Transverse colon (tissue), 4 donors: ENCODE measurements around the gene ADGB. TPM values are rescaled to one million over a fixed set of nuclear protein-coding genes. Genes with fewer than 3 reads are reported as not detected.

Source experiments
- DNase-seq: peaks from one replicate; pipeline ENCODE4 v3.0.0-alpha.2; 2019
- H3K27ac ChIP-seq, 4 donors: fragments of 200-600 bp; sonication (generic); 2 replicates each; pipeline ENCODE4 v1.5.1; 2016 to 2018; ENCODE audit warnings: inconsistent platforms in 4 of 4
- H3K27me3 ChIP-seq: fragments of 200-600 bp; sonication (generic); 2 replicates; pipeline ENCODE4 v1.5.1; 2017; ENCODE audit warnings: inconsistent platforms
- H3K36me3 ChIP-seq, 4 donors: fragments of 200-600 bp; sonication (generic); 2 replicates each; pipeline ENCODE4 v1.5.1; 2017 to 2019; ENCODE audit warnings: inconsistent platforms in 4 of 4
- H3K4me1 ChIP-seq, 4 donors: fragments of 200-600 bp; sonication (generic); 2 replicates each; pipeline ENCODE4 v1.5.1; 2017 to 2020; ENCODE audit warnings: inconsistent platforms in 4 of 4
- H3K4me3 ChIP-seq, 4 donors: fragments of 200-600 bp; sonication (generic); 1 replicate in 1 of 4; 2 replicates in 3 of 4; pipeline versions ENCODE4 v1.5.1 to v1.6.1; 2017 to 2019; ENCODE audit warnings: inconsistent platforms in 4 of 4
- H3K9me3 ChIP-seq, 2 donors: fragments of 200-600 bp; sonication (generic); 2 replicates each; pipeline ENCODE4 v1.5.1; 2017 to 2019; ENCODE audit warnings: inconsistent platforms in 2 of 2
- EP300 ChIP-seq: sonication (generic); formaldehyde crosslinking; IDR thresholded peaks from one replicate; pipeline ENCODE4 v1.6.1; 2017; ENCODE audit warnings: antibody characterized with exemption, low read depth
- POLR2A ChIP-seq: fragments of 450-650 bp; IDR thresholded peaks from one replicate; pipeline ENCODE4 v1.6.1; 2016; ENCODE audit warnings: antibody characterized with exemption, mild to moderate bottlenecking, moderate library complexity
- POLR2AphosphoS5 ChIP-seq, 3 donors: sonication (generic); formaldehyde crosslinking; IDR thresholded peaks; one replicate each; pipeline ENCODE4 v1.6.1; 2016; ENCODE audit warnings: antibody characterized with exemption in 3 of 3
- WGBS, 2 donors: methylation state at CpG; one replicate each; pipeline ENCODE4 v1.1.5; 2018; ENCODE audit warnings: low coverage in 1 of 2; 5-methylcytosine and 5-hydroxymethylcytosine counted together
- in situ Hi-C, 4 donors: fragments of 200-750 bp; cut with MboI; loops; one replicate each; pipeline versions ENCODE4 v1.15.0 to v1.15.1; 2017; ENCODE audit warnings: low sequenced_read_pairs in 3 of 4, low pct_ligation_motif_present in 1 of 4, low pct_unique_long_range_greater_than_20kb in 1 of 4
- intact Hi-C: fragments of 100-400 bp; cut with DNase I; formaldehyde crosslinking; loops from one replicate; pipeline ENCODE4 v1.15.1; 2023; ENCODE audit warnings: low total_unique reads
- total RNA-seq, 4 donors: library from RNA; depleted of rRNA; stranded (reverse); fragments of >200 nt; gene quantifications; one replicate each; pipeline ENCODE4 v1.1.0, GENCODE V29; 2016
- TF ChIP-seq, protein P1 (sequence below), 5 experiments: fragments of 200-600 bp in 3 of 5; fragments of 450-650 bp in 2 of 5; sonication (generic) in 3 of 5; IDR thresholded peaks; 1 replicate in 2 of 5; 2 replicates in 3 of 5; pipeline ENCODE4 v1.5.1; 2016 to 2017; ENCODE audit warnings: antibody characterized with exemption in 5 of 5, inconsistent platforms in 3 of 5, mild to moderate bottlenecking in 2 of 5, moderate library complexity in 1 of 5

ADGB gene
- total RNA-seq, 4 donors from 2014 or later, result 1.1 to 28.7 (median 3.2) TPM

DNA sequence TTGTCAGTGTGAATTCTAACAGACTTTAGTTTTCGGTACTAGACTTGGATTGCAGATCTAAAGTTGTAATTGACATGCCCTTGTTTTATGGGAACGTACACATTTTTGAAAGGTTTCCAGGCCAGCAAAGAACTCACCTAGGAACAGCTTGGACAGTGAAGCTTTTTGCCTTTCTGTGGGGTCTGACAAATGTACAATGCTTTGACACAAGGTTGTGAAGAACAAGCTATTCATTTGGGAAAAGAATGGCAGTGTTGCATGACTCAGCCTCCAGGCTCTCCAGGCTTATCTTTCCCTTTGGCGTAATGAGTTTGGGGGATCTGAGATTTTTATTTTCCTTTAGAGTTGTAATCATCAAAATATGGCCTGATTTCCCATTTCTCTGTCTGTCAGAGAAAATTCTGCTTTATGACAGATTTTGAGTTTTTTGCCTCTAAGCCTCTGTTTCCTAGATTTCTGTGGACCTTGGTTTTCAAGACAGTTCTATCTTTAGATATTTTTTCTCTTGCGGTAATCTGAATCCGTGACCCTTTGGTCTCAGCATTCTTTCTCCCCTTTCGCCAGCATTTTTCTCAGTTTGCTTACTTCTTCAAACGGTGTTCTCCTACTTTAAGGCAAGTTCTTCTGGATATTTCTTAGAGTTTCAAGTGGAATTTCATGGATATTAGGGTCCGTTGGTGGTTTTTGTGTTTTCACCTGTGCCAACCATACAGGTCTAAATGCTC is 221.0 kb downstream of the ADGB start:
- Histone ChIP-seq H3K9me3 (no peaks in the 10 kb centered on the region), H3K27me3 (no peaks in the 10 kb centered on the region), H3K36me3 (no peaks in the 10 kb centered on the region), H3K4me3 (no peak overlapping the region), H3K27ac (no peak overlapping the region), H3K4me1 (no peaks in the 10 kb centered on the region)
- intact Hi-C loops (no loop called here), in situ Hi-C loops (no loop called here)
- TF ChIP-seq POLR2AphosphoS5 (IDR thresholded peaks at IDR 0.05) (no peak), POLR2A (no peak), EP300 (no peak)
- TF ChIP-seq, protein P1, sequence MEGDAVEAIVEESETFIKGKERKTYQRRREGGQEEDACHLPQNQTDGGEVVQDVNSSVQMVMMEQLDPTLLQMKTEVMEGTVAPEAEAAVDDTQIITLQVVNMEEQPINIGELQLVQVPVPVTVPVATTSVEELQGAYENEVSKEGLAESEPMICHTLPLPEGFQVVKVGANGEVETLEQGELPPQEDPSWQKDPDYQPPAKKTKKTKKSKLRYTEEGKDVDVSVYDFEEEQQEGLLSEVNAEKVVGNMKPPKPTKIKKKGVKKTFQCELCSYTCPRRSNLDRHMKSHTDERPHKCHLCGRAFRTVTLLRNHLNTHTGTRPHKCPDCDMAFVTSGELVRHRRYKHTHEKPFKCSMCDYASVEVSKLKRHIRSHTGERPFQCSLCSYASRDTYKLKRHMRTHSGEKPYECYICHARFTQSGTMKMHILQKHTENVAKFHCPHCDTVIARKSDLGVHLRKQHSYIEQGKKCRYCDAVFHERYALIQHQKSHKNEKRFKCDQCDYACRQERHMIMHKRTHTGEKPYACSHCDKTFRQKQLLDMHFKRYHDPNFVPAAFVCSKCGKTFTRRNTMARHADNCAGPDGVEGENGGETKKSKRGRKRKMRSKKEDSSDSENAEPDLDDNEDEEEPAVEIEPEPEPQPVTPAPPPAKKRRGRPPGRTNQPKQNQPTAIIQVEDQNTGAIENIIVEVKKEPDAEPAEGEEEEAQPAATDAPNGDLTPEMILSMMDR (IDR thresholded peaks at IDR 0.05), result no peak
- DNase-seq, result no peak
- 83 to 87% methylated on average over 7 to 8 of the region's 8 CpGs for WGBS, 2 donors

DNA sequence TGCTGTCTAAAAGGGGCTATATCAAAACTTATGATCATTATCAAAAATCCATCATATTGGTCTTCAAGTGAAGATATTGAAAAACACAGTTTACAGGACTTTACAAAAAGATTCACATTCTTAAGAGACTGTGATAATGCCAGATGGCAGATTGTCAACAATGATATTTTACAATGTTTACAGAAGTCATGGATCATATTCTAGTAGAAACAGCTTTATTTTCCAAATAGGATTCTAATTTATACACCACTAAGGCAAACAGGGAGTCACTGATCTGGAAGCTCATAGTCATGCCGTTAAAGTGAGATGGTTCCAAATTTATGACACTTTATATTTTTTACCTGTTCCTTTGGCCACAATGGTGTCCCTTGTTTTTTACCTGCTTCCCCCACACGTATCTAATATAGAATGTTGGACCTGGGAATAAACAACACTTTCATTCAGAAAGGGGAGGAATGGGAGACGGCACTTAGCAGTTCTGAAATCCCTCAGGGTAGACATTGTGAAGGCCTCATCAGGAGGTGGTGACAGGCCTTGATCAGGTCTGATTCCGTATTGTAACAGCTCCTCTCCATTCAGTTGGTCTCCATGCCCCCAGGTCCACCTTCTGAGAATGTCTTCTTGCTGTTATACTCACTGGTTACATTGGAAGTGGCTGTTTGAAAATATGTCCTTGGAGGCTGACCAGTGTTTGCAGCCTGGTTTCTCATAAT is 228.6 kb downstream of the ADGB start:
- Histone ChIP-seq H3K36me3 (no peaks in the 10 kb centered on the region), H3K27me3 (no peaks in the 10 kb centered on the region), H3K4me1 (no peaks in the 10 kb centered on the region), H3K4me3 (no peak overlapping the region), H3K9me3 (no peaks in the 10 kb centered on the region), H3K27ac (no peak overlapping the region)
- TF ChIP-seq POLR2AphosphoS5 (IDR thresholded peaks at IDR 0.05) (no peak), EP300 (no peak), POLR2A (no peak)
- TF ChIP-seq, protein P1 (IDR thresholded peaks at IDR 0.05), result no peak
- no peak for DNase-seq
- in situ Hi-C loops, result no loop called here
- WGBS, 2 donors, result 42% methylated on average over 3 to 4 of the region's 4 CpGs
- intact Hi-C loops, result no loop called here

DNA sequence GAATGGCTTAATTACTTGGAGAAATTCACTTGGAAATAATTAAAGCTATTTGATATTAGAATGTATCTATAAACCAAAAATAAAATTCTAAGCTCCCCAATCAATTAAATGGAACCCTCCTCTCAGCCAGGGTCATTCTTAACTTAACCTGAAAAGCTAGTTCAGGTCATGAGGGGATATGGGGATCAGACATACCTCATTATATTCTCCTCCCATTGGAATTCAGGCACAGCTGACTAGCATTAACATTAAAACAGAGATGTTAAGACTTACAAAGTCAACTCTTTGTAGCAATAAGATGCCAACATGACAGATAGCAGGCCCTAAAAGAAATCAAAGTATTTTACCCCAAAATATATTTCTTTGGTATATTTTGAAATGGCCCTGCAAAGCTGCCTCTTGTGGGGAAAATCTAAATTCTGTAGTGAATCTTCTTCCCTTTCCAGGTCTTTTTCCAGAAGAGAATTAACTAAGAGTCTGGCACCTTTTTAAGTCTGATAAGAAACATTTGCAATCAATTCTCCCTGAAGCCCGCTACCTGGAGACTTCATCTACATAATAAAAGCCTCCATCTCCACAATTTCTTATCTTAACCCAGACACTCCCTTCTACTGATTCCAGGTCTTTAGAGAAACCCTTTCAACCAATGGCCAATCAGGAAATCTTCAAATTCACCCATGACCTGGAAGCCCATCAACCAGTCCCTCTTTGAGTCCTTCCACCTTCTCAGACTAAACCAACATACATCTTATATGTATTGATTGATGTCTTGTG is 231.2 kb downstream of the ADGB start:
- intact Hi-C loops, result no loop called here

More for the DNA sequence above, 231.2 kb downstream of the ADGB start:
- TF ChIP-seq POLR2A, result no peak
- no peak for TF ChIP-seq EP300
- TF ChIP-seq, protein P1 (IDR thresholded peaks at IDR 0.05), result no peak
- no peak for TF ChIP-seq POLR2AphosphoS5 (IDR thresholded peaks at IDR 0.05)
- H3K4me3 ChIP-seq, result no peak overlapping the region
- H3K27me3 ChIP-seq, result no peaks in the 10 kb centered on the region
- no peaks in the 10 kb centered on the region for H3K4me1 ChIP-seq
- in situ Hi-C loops, result no loop called here
- no peaks in the 10 kb centered on the region for H3K9me3 ChIP-seq
- no peak overlapping the region for H3K27ac ChIP-seq
- no peak for DNase-seq
- H3K36me3 ChIP-seq, result no peaks in the 10 kb centered on the region
- WGBS, 2 donors, result 98 to 100% methylated on average over 1 of the region's 1 CpG
